HG03159 (cell line): ENCODE data around the gene MRPL27.

ENCODE experiments used
- ATAC-seq: cut with Tn5 transposase; IDR thresholded peaks from one replicate; pipeline ENCODE4 v1.9.1; 2021; ENCODE audit warnings: mild to moderate bottlenecking, moderate library complexity; ENCODE audit not compliant: unreplicated experiment

Gene MRPL27

DNA sequence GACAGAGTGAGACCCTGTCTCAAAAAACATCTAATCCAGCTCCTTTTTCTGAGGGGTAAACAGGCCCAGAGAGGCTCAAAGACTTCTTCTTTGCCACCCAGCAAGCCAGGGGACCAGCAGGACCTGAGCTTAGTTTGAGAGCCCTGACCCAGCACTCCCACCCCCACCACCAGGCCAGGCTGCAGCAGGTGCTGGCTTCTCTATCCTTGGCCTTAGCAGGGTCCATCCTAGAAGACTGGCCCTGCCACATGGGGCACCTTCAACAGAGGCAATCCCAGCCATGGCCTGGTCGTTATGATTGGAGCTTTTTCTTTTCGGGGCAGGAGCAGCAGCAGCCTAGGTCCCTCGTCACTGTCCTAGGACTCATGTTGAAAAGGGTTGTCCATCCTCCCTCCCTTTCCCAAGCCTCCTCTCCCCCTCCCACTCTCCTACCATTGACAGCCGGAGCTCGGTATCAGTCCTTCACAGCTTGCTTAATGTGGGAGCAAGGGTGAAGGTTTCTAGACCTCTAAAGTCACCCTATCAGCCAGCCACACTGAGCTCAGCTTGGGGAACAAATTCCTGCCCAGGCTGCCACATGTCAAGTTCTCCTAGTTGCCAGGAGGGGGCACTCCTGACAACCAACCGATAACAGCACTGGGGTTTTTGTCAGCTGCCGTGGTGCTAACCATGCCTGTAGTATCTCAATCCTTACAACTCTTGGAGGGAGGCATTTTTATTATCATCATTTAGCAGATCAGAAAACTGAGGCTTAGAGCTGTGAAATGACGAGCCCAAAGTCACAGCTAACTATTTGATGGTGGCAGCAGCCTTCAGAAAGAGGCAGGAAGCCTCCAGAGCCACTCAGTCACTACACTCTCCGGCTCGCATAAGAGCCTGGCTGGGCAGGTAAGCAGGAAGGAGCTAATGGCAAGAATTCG lies 11.2 kb downstream of the MRPL27 start:
- peak; percentile 61 for ATAC-seq

GRCh38 chr17:50360486-50361115 lies 12.4 kb downstream of the MRPL27 start:
- ATAC-seq, result no peak

DNA sequence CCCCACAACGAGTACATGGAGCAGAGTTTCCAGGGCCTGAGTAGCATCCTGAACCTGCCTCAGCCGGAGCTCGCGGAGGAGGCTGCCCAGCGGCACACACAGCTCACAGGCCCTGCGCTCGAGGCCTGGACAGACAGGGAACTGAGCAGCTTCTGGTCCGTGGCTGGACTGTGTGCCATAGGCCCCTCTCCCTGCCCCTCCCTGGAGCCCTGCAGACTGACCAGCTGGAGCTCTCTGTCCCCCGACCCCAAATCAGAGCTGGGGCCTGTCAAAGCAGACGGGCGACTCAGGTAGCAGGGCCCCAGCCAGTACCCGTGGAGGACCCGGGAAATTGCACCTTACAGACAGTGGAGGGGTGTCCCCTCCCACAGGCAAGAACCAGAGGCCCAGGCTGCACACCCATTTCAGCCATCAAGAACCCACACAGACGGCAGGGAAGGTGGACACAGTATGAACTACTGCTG lies 13.0 kb downstream of the MRPL27 start:
- ATAC-seq, result no peak

GRCh38 chr17:50359005-50359699 lies 13.8 kb downstream of the MRPL27 start:
- ATAC-seq, result no peak

DNA sequence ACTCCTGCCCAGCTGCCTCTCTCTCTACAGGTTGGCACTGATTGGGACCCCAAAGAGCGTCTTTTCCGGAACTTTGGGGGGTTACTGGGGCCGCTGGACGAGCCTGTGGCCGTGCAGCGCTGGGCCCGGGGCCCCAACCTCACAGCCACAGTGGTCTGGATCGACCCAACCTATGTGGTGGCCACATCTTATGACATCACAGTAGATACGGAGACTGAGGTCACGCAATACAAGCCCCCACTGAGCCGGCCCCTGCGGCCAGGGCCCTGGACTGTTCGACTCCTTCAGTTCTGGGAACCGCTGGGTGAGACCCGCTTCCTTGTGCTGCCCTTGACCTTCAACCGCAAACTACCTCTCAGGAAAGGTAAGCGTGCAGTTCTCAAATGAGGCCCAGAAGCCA lies 14.8 kb downstream of the MRPL27 start:
- no peak for ATAC-seq

- no peak for ATAC-seq
These were observed 16.0 kb downstream of the MRPL27 start for GRCh38 chr17:50356892-50357510.

DNA sequence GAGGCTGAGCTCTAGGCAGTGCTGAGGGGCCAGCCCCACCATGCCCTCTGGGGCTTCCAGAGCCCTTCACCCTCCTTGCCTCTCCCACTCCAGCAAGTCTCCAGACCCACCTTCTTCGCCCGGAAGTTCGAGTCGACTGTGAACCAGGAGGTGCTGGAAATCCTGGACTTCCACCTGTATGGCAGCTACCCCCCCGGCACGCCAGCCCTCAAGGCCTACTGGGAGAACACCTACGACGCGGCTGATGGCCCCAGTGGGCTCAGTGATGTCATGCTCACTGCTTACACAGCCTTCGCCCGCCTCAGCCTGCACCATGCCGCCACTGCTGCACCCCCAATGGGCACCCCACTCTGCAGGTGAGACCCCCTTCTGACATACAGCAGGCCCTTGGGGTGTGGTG lies 16.6 kb downstream of the MRPL27 start:
- ATAC-seq, result no peak

DNA sequence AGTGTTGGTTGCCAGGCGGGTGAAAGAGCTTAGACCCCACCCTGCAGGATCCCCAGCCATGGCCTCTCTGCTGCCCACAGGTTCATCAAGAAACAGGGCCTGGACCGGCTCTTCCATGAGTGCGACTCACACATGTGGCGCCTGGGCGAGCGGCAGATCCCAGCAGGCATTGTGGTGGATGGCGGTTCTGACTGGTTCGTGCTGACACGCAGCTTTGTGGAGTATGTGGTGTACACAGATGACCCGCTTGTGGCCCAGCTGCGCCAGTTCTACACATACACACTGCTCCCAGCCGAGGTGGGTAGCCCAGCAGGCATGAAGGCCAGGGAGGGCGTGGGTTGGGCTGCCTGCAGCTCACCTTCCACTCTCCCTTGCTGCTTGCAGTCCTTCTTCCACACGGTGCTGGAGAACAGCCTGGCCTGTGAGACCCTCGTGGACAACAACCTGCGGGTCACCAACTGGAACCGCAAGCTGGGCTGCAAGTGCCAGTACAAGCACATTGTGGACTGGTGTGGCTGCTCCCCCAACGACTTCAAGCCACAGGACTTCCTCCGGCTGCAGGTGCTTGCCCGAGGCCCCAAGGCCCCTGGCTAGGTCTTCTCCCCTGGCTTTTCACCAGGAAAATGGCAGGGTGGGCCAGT lies 17.2 kb downstream of the MRPL27 start:
- no peak for ATAC-seq

DNA sequence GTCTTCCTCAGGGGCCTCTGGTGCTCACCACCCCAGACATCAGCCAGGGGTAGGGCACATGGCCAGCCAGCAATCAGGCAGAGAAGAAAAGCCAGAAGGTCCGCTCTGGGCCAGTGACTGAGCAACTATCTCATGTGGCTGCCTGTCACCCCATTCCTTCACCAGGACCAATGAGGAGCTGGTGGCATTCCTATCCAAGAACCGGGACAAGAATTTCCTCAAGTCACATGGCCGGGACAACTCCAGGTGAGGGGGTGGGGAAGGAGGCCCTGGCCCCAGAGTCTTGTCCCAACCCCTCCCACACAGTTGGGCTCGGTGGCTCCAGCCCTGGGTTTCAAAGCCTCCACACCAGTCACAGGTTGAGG lies 17.7 kb downstream of the MRPL27 start:
- no peak for ATAC-seq

GRCh38 chr17:50354776-50355175 lies 18.2 kb downstream of the MRPL27 start:
- no peak for ATAC-seq

GRCh38 chr17:50354198-50354597 lies 18.8 kb downstream of the MRPL27 start:
- no peak for ATAC-seq

- ATAC-seq, result no peak
These were observed 19.3 kb downstream of the MRPL27 start for GRCh38 chr17:50353600-50354195.

DNA sequence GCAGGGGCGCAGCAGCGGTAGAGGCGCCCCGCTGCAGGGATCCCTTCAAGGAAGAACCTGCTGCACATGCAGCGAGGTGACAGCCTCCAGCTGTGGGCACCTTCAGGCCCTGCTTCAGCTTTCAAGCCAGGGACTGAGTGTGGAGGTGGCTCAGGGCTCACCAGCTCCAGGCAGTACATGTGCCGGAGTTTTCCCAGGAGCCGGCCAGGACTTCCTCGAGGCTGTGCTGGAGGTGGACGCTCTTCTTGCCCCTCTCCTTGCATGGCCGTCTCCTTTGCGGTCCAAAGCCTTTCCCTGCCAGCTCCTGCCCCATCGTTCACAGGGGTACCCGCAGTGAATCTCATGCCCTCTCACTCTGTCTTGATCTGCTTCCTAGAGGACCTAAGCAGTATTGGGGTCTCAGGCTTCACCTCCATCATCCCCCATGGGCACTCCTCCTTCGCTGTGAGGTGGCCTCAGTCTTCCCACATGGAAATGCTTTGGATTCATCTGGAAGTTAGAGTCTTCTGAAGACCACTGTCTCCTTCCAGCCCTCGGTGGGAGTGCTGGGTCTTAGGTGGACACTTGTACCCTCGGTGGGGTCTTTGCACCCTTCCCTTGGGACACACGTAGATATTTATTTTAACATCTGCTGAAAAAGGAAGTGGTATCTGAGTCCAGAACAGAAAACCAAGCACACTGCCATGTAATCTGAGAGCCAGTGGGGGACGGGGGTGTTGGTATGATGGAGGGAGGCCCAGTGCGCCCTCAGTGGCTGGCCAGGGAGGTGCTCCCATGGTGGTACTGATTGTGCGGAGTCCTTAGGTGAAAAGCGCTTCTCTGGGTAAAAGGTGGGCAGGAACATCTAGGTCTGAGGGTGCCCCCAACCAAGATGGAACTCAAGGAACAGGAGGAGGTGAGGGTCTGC lies 20.0 kb downstream of the MRPL27 start:
- no peak for ATAC-seq

DNA sequence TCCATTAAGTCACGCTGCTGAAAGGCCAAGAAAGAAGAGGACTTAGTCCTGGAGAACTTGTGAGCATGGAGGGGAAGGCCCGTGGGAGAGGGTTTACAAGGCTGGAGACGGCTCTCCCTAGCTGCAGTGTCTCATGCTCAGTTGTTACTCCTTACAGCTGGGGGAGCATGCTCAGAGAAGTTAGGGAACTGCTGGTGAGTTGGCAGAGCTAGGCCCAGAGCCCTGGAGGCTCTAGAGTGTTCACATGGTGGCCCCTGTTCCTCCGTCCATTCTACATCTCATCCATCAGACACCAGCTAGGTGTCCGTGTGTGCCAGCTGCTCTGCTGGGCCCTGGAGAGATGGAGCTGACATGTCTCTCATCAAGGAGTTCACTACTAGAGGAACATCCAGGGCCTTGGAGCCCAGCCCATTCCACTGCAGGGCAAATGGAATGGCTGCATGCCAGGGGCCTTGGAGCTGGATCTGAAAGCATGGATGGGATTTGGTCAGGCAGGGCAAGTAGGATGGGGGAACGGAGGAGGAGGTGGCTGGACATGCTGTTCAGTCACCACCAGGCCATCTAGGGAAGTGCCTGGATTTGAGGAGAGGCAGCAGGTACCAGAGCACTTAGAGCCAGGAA lies 20.8 kb downstream of the MRPL27 start:
- ATAC-seq, result no peak

GRCh38 chr17:50350733-50351132 lies 22.3 kb downstream of the MRPL27 start:
- no peak for ATAC-seq

DNA sequence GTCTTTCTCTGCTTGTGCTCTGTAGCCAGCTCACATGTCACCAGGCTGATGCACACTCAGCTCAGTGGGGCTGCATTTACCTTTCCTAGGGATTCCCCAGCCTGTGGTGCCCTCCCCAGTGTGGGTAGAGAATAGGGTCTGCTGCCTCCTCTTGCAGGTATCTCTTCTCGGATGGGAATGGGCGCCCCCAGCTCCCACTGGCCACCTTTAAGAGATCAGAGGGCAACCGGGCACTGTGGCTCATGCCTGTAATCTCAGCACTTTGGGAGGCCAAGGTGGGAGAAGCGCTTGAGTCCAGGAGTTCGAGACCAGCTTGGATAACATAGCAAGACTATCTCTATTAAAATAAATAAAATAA lies 23.8 kb downstream of the MRPL27 start:
- ATAC-seq, result no peak

DNA sequence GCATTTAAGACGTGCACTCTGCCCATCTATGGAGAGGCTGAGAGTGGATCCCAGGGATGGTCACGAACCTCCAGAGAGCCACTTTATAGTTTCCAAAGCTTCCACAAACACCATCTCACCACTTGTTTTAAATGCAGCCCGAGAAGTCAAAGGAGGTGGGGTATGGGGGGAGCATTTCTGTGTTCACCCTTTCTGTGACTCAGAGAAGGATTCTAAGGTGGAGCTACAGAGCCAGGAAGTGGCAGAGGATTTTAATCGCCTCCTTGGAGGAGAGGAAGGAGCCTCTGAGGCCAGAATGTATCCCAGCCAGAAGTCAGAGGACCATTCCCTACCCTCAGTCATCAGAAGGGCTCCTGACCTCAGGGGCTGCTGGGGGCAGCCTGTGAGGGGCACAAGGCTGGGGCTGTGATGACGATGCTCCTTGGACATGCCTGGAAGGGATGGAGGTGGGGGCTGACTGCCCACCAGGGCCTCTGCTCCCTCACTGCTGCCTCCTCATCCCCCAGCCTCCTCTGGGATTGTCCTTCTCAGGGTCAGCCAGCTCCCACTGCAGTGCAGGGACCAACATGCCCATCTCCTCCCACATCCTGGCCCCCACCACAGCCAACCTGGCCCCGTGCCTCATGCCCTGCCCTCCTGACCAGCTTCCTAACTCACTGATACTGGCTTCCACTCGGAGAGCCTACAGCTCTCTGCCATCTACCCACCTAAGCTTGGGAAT lies 24.3 kb downstream of the MRPL27 start:
- ATAC-seq, result no peak

- no peak for ATAC-seq
These were observed 25.1 kb downstream of the MRPL27 start for GRCh38 chr17:50347894-50348291.
